GM21717 (cell line): ENCODE data around the gene MYO1A.
"Not testable (repeated sequence)": the region's sequence is repeated elsewhere in the genome, so short reads cannot be mapped to it uniquely, and the experiment has no call there.

Experiments
- ATAC-seq: cut with Tn5 transposase; IDR thresholded peaks from one replicate; pipeline ENCODE4 v1.9.1; 2021; ENCODE audit warnings: mild to moderate bottlenecking, moderate library complexity; ENCODE audit not compliant: unreplicated experiment

Gene MYO1A

DNA sequence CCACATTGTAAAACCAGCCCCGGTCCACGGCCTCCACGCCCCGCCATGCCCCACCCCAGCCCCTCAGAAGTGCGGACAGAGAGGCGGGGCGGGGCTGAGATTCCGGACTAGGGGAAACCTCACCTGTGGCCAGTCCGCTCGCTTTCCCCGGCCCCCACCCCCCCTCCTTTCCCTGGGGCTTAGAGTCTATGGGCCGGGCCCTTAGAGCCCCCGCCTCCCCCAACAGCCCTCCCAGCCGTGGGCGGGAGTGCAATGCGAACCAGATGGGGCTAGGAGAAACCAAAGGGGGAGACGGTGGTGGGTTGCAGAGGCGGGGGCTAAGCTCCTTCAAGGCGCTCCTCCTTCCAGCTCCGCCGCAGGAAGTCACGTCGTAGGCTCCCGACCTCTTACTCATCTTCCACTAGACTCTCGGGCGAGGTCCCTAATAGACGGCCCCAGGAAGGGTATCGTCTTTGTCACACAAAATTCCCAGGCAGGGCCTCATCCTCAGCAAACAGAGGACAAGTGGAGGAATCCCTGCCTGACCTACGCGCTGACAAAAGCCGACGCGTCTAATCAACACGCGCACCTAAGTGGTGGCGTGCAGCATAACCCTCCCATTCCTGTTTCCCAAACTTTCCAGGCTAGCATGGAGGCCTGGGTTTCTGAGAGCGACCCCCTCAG, 37.9 kb upstream of the MYO1A start:
- ATAC-seq, result peak; percentile 33

DNA sequence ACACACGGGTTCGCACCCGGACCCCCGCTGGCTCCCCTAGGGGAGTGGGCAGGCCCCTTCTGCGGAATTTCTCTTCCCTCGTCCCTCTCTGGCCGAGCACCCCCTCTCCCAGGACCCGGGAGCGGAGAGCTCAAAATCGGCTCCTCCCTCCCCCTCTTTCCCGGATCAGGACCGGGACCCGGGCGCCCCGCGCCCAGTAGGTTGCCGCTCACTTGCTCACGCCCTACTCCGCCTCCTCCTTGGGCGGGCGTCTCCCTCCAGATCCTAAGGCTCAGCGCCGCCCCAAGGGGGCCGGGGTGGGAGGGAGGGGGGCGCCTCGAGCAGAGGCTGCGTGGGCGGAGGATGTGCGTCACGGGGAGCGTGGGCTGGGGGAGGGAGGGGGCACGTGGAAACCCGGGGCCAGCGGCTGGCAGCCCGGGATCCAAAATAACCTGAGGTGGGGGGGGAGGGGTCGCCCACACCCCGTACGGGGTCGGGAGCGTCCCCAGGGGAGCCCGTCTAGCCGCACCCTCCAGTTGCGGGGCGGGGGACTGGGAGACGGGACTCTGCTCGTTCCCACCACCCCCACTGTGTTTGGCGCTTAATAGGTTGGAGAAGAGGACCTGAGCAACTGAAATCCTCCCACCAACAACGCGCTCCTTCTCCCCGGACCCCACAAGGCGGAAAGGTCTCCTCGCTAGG, 37.2 kb upstream of the MYO1A start:
- ATAC-seq, result peak; percentile 33

DNA sequence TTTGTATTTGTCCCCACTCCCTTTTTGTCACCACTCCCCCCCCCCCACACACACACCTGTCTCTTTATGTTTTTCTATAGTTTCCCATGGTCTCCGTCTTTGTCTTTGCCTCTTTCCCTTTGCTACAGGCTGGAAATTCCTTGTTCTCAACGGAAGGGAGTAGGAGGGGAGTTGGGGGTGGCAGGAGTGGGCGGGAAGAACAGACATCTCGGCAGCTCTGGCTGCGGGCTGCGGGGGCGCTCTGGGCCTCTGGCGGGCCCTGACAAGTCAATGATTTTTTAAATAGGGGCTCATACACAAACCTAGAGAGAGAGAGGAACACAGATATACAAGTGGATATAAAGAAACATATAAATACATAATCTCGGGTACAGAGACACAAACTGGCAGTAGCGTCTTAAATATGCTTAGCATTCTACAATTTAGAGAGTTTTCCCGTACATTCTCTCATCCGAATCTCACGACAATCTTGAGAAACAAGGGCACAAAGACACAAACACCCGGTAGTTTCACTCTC, 36.6 kb upstream of the MYO1A start:
- no peak for ATAC-seq

GRCh38 chr12:57085999-57086492, 36.1 kb upstream of the MYO1A start:
- ATAC-seq, result no peak

GRCh38 chr12:57080855-57081254, 30.9 kb upstream of the MYO1A start:
- ATAC-seq, result no peak

DNA sequence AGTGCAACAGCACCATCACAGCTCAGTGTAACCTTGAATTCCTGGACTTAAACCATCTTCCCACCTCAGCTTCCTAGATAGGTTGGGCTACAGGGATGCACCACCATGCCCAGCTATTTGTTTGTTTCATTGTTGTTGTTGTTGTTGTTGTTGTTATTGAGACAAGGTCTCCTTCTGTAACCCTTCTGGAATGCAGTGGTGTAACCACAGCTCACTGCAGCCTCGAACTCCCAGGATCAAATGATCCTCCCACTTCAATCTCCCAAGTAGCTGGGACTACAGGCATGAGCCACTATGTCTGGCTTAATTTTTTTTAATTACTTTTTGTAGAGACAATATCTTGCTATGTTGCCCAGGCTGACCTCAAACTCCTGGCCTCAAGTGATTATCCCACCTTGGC, 29.9 kb upstream of the MYO1A start:
- ATAC-seq, result no peak

DNA sequence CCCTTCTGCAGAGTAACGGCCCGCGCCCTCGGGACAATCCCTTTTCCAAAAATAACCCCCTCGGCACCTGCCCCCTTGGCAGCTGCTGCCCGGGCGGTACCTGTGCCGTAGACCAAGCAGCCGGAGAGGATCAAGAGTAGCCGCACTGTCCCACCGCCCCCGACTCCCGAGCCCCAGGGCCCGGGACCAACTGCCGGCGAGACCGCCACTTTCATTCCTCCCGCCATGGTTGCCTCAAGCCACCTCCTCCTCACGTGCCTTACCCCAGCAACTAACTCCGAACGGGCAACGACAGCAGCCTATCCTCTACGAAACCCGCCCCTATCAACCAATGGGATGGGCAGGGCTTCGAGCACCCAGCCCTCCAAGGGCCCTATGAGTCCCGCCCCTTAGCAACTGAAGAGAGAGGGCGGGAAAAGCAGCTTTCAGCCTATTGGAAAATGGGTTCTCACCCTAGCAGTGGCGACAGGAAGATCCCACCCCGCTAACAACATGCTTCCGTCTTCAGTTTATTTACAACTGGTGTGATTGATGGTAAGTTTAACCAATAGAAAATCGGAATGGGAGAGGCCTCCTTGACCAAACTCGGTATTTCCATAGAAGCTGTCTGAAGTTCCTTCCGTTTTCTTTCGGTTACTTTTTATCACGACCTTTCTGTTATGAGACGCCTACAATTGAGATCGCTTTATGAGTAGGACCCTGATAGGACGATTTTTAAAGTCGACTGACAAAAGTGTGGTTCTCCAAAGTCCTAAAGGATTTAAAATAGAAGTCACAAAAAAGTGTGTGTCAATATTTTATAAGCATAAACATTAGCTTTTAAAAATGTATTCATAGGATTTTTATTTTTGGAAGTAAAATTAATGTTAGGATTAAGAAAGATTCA, 28.8 kb upstream of the MYO1A start, which contains the start of gene NEMP1:
TSS of gene NEMP1 (minus strand) at position 273 of the 886 bp plus-strand sequence. CDS start at position 227, 46 bp downstream.
- peak; percentile 97 for ATAC-seq

DNA sequence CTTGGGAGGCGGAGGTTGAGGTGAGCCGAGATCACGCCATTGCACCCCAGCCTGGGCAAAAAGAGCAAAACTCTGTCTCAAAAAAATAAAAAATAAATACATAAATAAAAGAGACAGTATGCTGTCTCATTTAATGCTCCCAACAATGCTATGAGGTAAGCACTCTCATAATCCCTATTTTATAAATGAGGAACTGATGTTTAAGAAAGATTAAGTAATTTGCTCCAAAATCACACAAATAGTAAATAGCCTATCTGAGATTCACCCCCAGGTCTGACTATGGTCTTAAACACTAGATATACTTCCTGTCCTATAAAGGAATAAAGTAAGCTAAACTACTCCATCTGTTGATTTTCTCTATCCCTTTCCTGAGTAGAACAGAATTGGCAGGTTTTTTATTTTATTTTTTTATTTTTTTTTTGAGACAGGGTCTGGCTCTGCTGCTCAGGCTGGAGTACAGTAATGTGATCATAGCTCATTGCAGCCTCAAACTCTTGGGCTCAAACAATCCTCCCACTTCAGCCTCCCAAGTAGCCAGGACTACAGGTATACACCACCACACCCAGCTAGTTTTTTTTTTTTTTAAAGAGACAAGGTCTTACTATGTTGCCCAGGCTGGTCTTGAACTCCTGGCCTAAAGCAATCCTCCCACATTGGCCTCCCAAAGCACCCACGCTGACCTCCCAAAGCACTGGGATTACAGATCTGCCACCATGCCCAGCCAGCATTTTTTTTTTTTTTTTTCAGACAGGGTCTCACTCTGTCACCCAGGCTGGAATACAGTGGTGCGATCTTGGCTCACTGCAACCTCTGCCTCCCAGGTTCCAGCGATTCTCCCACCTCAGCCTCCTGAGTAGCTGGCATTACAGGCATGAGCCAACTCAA, 23.9 kb upstream of the MYO1A start:
- ATAC-seq, result not testable (repeated sequence)

- ATAC-seq, result no peak
Measured at GRCh38 chr12:57072661-57073060, 22.7 kb upstream of the MYO1A start.

GRCh38 chr12:57069523-57069922, 19.6 kb upstream of the MYO1A start:
- peak; percentile 62 for ATAC-seq

DNA sequence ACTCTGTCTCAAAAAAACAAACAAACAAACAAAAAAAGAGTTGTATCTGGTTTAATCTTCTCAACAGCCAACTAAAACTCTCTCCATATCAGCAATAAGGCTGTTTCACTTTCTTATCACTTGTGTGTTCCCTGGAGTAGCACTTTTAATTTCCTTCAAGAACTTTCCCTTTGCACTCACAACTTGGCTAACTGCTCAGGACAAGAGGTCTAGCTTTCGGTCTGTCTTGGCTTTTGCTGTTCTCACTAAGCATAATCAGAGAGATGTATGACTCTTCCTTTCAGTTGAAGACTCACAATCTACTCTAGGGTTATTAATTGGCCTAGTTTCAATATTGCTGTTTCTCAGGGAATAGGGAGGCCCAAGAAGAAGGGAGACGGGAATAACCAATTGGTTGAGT, 16.3 kb upstream of the MYO1A start:
- no peak for ATAC-seq

DNA sequence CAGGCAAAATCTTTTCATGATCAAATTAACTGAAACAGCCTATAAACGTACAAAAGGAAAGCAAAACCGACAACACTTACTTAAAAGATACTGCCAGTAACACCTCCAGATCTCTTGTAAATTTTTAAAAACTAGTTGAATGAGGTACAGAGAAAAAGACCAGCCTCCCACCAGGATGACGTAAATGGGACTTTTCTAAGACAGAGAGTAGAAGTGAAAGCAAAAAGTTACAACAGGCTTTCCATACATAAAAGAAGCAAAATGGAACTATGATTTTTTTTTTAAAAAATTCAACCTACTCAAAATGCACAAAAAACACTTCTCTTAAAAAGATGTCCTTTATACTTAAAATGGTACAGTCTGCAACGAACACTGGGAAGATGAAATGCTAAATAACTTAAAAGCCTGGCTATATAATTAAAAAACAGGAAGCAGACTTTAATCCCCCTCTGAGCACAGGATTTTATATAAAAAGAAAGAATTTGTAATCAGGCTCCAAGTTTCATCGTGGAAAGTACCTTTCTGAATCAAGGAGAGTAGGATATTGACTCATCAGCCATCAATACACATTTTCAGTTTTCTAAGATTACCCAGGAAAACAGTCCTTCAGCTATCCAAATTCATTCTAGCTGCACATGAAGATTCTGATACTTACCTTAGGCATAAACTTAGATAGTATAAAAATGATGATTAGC, 14.2 kb upstream of the MYO1A start:
- peak; percentile 71 for ATAC-seq

- no peak for ATAC-seq
Measured at GRCh38 chr12:57058454-57058853, 8.5 kb upstream of the MYO1A start.

DNA sequence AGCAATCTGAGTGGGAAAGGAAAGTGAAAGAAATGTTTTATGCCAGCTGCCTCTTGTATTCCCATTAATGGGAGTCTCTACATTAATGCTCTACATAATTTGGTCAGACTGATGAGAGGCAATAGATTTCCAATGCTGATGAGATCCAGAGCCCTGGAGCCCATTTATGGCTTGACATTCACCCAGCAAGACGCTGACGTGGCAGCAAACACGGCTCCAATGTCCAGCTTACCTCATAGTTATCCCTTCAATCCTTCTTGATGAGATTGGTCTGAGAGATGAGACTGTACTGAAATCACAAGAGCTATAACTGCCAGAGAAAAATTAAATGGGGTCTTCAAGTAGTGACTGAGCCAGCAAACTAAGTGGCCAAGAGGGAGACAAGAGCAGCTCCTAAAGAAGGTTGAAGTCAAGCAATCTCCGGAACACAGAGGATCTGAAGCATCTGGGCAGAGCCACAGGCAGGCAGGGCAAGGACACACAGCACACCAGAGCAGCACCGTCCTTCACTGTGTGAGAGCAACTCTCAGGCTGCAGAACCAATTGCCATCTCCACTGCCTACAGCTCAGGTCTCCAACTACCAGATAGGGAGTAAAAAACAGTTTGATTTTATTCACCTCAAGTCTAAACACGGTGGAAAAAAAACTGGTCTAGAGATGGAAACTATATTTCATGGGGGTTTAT, 7.3 kb upstream of the MYO1A start:
- no peak for ATAC-seq

- no peak for ATAC-seq
Measured at GRCh38 chr12:57055824-57056223, 5.9 kb upstream of the MYO1A start.

GRCh38 chr12:57053901-57054300, 4.0 kb upstream of the MYO1A start:
- ATAC-seq, result not testable (repeated sequence)

DNA sequence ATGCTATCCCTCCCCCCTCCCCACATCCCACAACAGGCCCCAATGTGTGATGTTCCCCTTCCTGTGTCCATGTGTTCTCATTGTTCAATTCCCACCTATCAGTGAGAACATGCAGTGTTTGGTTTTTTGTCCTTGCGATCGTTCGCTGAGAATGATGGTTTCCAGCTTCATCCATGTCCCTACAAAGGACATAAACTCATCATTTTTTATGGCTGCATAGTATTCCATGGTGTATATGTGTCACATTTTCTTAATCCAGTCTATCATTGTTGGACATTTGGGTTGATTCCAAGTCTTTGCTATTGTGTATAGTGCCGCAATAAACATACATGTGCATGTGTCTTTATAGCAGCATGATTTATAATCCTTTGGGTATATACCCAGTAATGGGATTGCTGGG, 3.2 kb upstream of the MYO1A start:
- not testable (repeated sequence) for ATAC-seq

DNA sequence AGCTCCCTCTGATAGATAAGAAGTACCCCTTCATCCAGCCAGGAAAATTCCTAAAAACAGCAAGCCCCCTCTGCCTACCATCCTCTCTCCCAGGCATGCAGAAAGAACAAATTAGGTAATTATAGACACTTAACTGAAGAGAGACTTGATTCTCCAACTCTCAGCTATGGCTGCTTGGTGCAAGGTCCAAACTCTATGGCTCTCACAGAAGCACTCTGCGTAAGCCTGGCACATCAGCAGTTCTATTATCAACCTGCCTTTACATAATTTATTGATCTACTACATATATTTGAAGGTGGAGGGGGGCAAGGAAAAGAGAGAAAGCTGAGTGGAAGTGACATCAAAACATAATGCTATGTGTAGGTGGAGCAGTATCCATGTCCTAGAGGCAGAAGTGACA, 1.1 kb upstream of the MYO1A start:
- ATAC-seq, result no peak

DNA sequence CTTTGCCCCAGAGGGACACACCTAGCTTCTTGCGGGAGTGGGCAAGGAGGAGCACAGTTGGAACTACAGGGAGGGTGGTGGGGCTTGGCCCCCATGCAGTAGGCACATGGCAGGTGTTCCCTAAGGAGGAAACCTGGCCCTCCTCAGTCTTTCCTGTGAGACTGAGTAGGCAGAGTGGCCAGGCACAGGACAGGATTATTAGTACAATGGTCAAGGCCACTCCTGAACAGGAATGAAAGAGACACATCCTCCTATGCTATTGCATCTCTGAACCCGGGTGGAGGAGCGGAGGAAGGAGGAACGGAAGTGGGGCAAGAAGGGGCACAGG, 846 bp downstream of the MYO1A start:
- no peak for ATAC-seq
